Measurements from ENCODE around the gene FAM200C. TPM values are rescaled to one million over a fixed set of nuclear protein-coding genes. Genes with fewer than 3 reads are reported as not detected.

Gene FAM200C
- total RNA-seq, 1 experiment from 2014 or later, result 4.2 TPM

DNA sequence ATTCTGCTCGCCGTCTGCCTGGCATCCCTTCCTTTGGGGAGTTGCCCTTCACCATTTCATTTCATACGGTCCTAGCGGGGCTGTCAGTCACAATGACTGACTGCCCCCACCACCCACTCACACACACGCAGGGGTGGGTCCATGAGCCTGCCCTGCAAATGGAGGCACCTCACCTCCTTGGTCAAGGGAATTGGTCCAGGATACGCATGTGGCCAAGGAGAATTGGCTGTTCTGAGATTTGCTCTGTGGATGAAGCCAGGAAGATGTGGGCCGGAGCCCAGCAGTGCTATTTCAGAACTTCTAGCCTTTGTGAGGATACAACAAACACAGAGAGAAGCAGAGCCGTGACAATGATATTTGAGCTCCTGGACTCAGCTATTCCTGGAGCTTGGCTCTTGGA lies 46.5 kb downstream of the FAM200C start:
- Histone ChIP-seq H3K27me3 (ENCODE audit: insufficient read depth, low read length) (no peaks in the 10 kb centered on the region), H3K9ac (ENCODE audit: low read length) (no peak overlapping the region), H3K27ac (ENCODE audit: low read depth, low read length) (no peak overlapping the region), H3K79me2 (ENCODE audit: insufficient read depth, low read length) (no peaks in the 10 kb centered on the region), H2AFZ (ENCODE audit: low read depth, low read length, poor library complexity, severe bottlenecking) (no peak overlapping the region), H3K4me2 (ENCODE audit: low read length) (no peak overlapping the region), H3K4me3 (replicated peaks in 1 of 2; ENCODE audit: low read depth in 1 of 2, low read length in 2 of 2) (no peak overlapping the region), H3K4me1 (ENCODE audit: control insufficient read depth in 1 of 2, insufficient read depth in 2 of 2, low read length in 2 of 2) (no peaks in the 10 kb centered on the region), H3K9me3 (ENCODE audit: control insufficient read depth in 1 of 2, insufficient read depth in 1 of 2, low read depth in 1 of 2, low read length in 2 of 2) (no peaks in the 10 kb centered on the region), H3K36me3 (ENCODE audit: control insufficient read depth in 1 of 2, insufficient read depth in 2 of 2, low read length in 2 of 2) (no peaks in the 10 kb centered on the region), H3K9me2 (ENCODE audit: insufficient read depth) (no peaks in the 10 kb centered on the region), H4K20me1 (ENCODE audit: insufficient read depth) (no peaks in the 10 kb centered on the region)
- no peak for TF ChIP-seq ZNF274 (IDR thresholded peaks at IDR 0.05; ENCODE audit: low read depth, low read length)
- no peak for TF ChIP-seq ELF1 (IDR thresholded peaks at IDR 0.05; ENCODE audit: borderline replicate concordance, low read depth)
- no peak for TF ChIP-seq SIN3A (IDR thresholded peaks at IDR 0.05; ENCODE audit: low read depth)
- no peak for TF ChIP-seq CBX3 (IDR thresholded peaks at IDR 0.05; ENCODE audit: low read depth)
- no peak for TF ChIP-seq SP1 (IDR thresholded peaks at IDR 0.05; ENCODE audit: low read depth)
- ATAC-seq (peak; percentile 47; the same call in 1 of the 2 replicates), DNase-seq (ENCODE audit: low read depth, low spot score) (no peak)
- intact Hi-C loops (cut with micrococcal nuclease), result no loop called here
- no TSS peak for BruUV-seq (replicated peaks)
- ChIA-PET POLR2A (no interaction called here), RAD21 (ENCODE audit: low non-redundant PET in 1 of 2, low total read pairs in 2 of 2, uncharacterized antibody in 2 of 2, unreplicated experiment in 2 of 2) (no interaction called here), CTCF (no interaction called here)

- ChIA-PET CTCF (no interaction called here), RAD21 (ENCODE audit: low non-redundant PET in 1 of 2, low total read pairs in 2 of 2, uncharacterized antibody in 2 of 2, unreplicated experiment in 2 of 2) (no interaction called here), POLR2A (no interaction called here)
- Histone ChIP-seq H3K9ac (ENCODE audit: low read length) (no peak overlapping the region), H3K4me3 (replicated peaks in 1 of 2; ENCODE audit: low read depth in 1 of 2, low read length in 2 of 2) (no peak overlapping the region), H3K9me2 (ENCODE audit: insufficient read depth) (no peaks in the 10 kb centered on the region), H3K36me3 (ENCODE audit: control insufficient read depth in 1 of 2, insufficient read depth in 2 of 2, low read length in 2 of 2) (no peaks in the 10 kb centered on the region), H3K4me1 (ENCODE audit: control insufficient read depth in 1 of 2, insufficient read depth in 2 of 2, low read length in 2 of 2) (no peaks in the 10 kb centered on the region), H3K9me3 (ENCODE audit: control insufficient read depth in 1 of 2, insufficient read depth in 1 of 2, low read depth in 1 of 2, low read length in 2 of 2) (no peaks in the 10 kb centered on the region), H3K27ac (ENCODE audit: low read depth, low read length) (no peak overlapping the region), H3K79me2 (ENCODE audit: insufficient read depth, low read length) (no peaks in the 10 kb centered on the region), H4K20me1 (ENCODE audit: insufficient read depth) (no peaks in the 10 kb centered on the region), H2AFZ (ENCODE audit: low read depth, low read length, poor library complexity, severe bottlenecking) (no peak overlapping the region), H3K4me2 (ENCODE audit: low read length) (no peak overlapping the region), H3K27me3 (ENCODE audit: insufficient read depth, low read length) (no peaks in the 10 kb centered on the region)
- no TSS peak for BruUV-seq (replicated peaks)
- intact Hi-C loops (cut with micrococcal nuclease), result no loop called here
- DNase-seq (ENCODE audit: low read depth, low spot score), result no peak
- ATAC-seq, result no peak
- TF ChIP-seq, protein P1, sequence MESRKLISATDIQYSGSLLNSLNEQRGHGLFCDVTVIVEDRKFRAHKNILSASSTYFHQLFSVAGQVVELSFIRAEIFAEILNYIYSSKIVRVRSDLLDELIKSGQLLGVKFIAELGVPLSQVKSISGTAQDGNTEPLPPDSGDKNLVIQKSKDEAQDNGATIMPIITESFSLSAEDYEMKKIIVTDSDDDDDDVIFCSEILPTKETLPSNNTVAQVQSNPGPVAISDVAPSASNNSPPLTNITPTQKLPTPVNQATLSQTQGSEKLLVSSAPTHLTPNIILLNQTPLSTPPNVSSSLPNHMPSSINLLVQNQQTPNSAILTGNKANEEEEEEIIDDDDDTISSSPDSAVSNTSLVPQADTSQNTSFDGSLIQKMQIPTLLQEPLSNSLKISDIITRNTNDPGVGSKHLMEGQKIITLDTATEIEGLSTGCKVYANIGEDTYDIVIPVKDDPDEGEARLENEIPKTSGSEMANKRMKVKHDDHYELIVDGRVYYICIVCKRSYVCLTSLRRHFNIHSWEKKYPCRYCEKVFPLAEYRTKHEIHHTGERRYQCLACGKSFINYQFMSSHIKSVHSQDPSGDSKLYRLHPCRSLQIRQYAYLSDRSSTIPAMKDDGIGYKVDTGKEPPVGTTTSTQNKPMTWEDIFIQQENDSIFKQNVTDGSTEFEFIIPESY (IDR thresholded peaks at IDR 0.05; ENCODE audit: extremely low read depth, insufficient replicate concordance, low read length), result no peak
- TF ChIP-seq, protein P2, sequence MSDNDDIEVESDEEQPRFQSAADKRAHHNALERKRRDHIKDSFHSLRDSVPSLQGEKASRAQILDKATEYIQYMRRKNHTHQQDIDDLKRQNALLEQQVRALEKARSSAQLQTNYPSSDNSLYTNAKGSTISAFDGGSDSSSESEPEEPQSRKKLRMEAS (IDR thresholded peaks at IDR 0.05), result no peak
- TF ChIP-seq TCF7L2 (IDR thresholded peaks at IDR 0.05; ENCODE audit: borderline replicate concordance, extremely low read depth, insufficient read depth, insufficient read length), result no peak
- no peak for TF ChIP-seq ELF1 (IDR thresholded peaks at IDR 0.05; ENCODE audit: borderline replicate concordance, low read depth)
- no peak for TF ChIP-seq CEBPB (IDR thresholded peaks at IDR 0.05; ENCODE audit: low read depth)
- TF ChIP-seq, protein P3, sequence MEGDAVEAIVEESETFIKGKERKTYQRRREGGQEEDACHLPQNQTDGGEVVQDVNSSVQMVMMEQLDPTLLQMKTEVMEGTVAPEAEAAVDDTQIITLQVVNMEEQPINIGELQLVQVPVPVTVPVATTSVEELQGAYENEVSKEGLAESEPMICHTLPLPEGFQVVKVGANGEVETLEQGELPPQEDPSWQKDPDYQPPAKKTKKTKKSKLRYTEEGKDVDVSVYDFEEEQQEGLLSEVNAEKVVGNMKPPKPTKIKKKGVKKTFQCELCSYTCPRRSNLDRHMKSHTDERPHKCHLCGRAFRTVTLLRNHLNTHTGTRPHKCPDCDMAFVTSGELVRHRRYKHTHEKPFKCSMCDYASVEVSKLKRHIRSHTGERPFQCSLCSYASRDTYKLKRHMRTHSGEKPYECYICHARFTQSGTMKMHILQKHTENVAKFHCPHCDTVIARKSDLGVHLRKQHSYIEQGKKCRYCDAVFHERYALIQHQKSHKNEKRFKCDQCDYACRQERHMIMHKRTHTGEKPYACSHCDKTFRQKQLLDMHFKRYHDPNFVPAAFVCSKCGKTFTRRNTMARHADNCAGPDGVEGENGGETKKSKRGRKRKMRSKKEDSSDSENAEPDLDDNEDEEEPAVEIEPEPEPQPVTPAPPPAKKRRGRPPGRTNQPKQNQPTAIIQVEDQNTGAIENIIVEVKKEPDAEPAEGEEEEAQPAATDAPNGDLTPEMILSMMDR (IDR thresholded peaks at IDR 0.05 in 2 of 3, conservative IDR thresholded peaks at IDR 0.05 in 1 of 3; ENCODE audit: borderline replicate concordance in 1 of 3, insufficient read depth in 1 of 3, low read depth in 2 of 3, low read length in 2 of 3), result no peak
- no peak for TF ChIP-seq ZFX (IDR thresholded peaks at IDR 0.05)
- TF ChIP-seq, protein P4, sequence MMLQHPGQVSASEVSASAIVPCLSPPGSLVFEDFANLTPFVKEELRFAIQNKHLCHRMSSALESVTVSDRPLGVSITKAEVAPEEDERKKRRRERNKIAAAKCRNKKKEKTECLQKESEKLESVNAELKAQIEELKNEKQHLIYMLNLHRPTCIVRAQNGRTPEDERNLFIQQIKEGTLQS (IDR thresholded peaks at IDR 0.05), result no peak
- TF ChIP-seq SRF (IDR thresholded peaks at IDR 0.05; ENCODE audit: low read depth), result no peak
- no peak for TF ChIP-seq RAD21 (IDR thresholded peaks at IDR 0.05; ENCODE audit: low read depth)
- TF ChIP-seq JUND (IDR thresholded peaks at IDR 0.05), result no peak
- TF ChIP-seq ZNF274 (IDR thresholded peaks at IDR 0.05; ENCODE audit: low read depth, low read length), result no peak
- TF ChIP-seq SP1 (IDR thresholded peaks at IDR 0.05; ENCODE audit: low read depth), result no peak
- no peak for TF ChIP-seq POLR2AphosphoS5 (IDR thresholded peaks at IDR 0.05; ENCODE audit: low read depth, low read length)
- no peak for TF ChIP-seq YY1 (IDR thresholded peaks at IDR 0.05; ENCODE audit: extremely low read depth, insufficient replicate concordance, low read depth, low read length)
- no peak for TF ChIP-seq SIN3A (IDR thresholded peaks at IDR 0.05; ENCODE audit: low read depth)
- no peak for TF ChIP-seq EZH2phosphoT487 (IDR thresholded peaks at IDR 0.05; ENCODE audit: borderline replicate concordance)
- no peak for TF ChIP-seq CBX3 (IDR thresholded peaks at IDR 0.05; ENCODE audit: low read depth)
These were observed 47.5 kb downstream of the FAM200C start for GRCh38 chr5:160352308-160352707.
